Ovary (tissue), 9 donors: Measurements from ENCODE around the gene SLC11A1. TPM values are rescaled to one million over a fixed set of nuclear protein-coding genes. Genes with fewer than 3 reads are reported as not detected.

Experiments
- DNase-seq, 5 donors: peaks; one replicate each; pipeline ENCODE4 v3.0.0-alpha.2; 2019 to 2020
- H3K27ac ChIP-seq, 2 donors: fragments of 200-600 bp; one replicate each; pipeline versions ENCODE4 v1.5.1 to v1.8.0; 2019 to 2022
- H3K27me3 ChIP-seq: fragments of 200-600 bp; one replicate; pipeline ENCODE4 v1.8.0; 2022
- H3K36me3 ChIP-seq: fragments of 200-600 bp; sonication (generic); one replicate; pipeline ENCODE4 v1.5.1; 2019
- H3K4me1 ChIP-seq: one replicate; pipeline ENCODE4 v1.8.1; 2013; ENCODE audit warnings: mild to moderate bottlenecking, moderate library complexity; ENCODE audit not compliant: insufficient read depth
- H3K4me3 ChIP-seq: fragments of 200-600 bp; sonication (generic); one replicate; pipeline ENCODE4 v1.5.1; 2017
- H3K9me3 ChIP-seq, 2 donors: fragments of 200-600 bp in 1 of 2; sonication (generic) in 1 of 2; one replicate each; pipeline versions ENCODE4 v1.5.1 to v1.8.1; 2013 to 2019; ENCODE audit warnings: mild to moderate bottlenecking in 1 of 2, moderate library complexity in 1 of 2
- CTCF ChIP-seq, 3 donors: fragments of 450-650 bp in 2 of 3; fragments of 200-600 bp in 1 of 3; IDR thresholded peaks; one replicate each; pipeline versions ENCODE4 v1.5.1 to v1.8.0; 2016 to 2022; ENCODE audit warnings: antibody characterized with exemption in 3 of 3, mild to moderate bottlenecking in 1 of 3
- EP300 ChIP-seq: sonication (generic); formaldehyde crosslinking; IDR thresholded peaks from one replicate; pipeline ENCODE4 v1.6.1; 2017; ENCODE audit warnings: antibody characterized with exemption
- POLR2A ChIP-seq: fragments of 450-650 bp; IDR thresholded peaks from one replicate; pipeline ENCODE4 v1.6.1; 2017; ENCODE audit warnings: antibody characterized with exemption, mild to moderate bottlenecking, moderate library complexity
- WGBS, 3 donors: extraction: QIAGEN DNeasy Blood & Tissue Kit in 1 of 3; methylation state at CpG; one replicate each; pipeline versions ENCODE4 v1.1.5 to v1.1.7; 2013 to 2017; 5-methylcytosine and 5-hydroxymethylcytosine counted together
- intact Hi-C, 4 donors: fragments of 100-400 bp; cut with DNase I; formaldehyde crosslinking; loops; one replicate each; pipeline versions ENCODE4 v1.11.0 to v1.15.1; 2022 to 2023
- polyA plus RNA-seq, 2 donors: library from polyadenylated mRNA; stranded (reverse); fragments of 200-250 nt in 1 of 2; fragments of 350-450 nt in 1 of 2; fragmentation: Illumina TruSeq in 1 of 2; extraction: RNeasy Lipid Tissue Mini Kit (QIAGEN cat#74804) in 1 of 2; gene quantifications; one replicate each; pipeline ENCODE4 v1.2.3, GENCODE V29; 2013 to 2014
- total RNA-seq, 7 donors: library from RNA; depleted of rRNA in 2 of 7; stranded (reverse); fragments of >200 nt in 2 of 7; fragmentation: NEBNext Ultra II Directional in 3 of 7; extraction: Animal tissue kit (Norgen Biotek cat#: 25700) in 3 of 7; gene quantifications; one replicate each; pipeline versions ENCODE4 v1.1.0 to v1.2.4, GENCODE V29; 2016 to 2023
- donor health status: DM: no; HTN: no; CAD: no; lungs with moderate emphysema.
- donor health status: DM: no; HTN: no; CAD: no.
- donor health status: Bipolar disorder and iron deficiency.
- donor health status: DM: yes; HTN: yes; CAD: no.
- donor health status: DM: no; HTN: no; CAD: no.
- donor health status: DM: yes; HTN: yes; CAD: no.

Gene SLC11A1
- total and polyA plus RNA-seq, 9 donors: 0.83 to 28.9 (median 5.4) TPM

- peak in 1 of 5 donors; percentile 28 for DNase-seq
- peaks cover 13% of the 10 kb centered on the region for H3K4me1 ChIP-seq
- 18 to 25% (median 18%) methylated on average over 22 to 24 of the region's 24 CpGs for WGBS, 3 donors
- H3K36me3 ChIP-seq: no peaks in the 10 kb centered on the region
- no peaks in the 10 kb centered on the region for H3K27me3 ChIP-seq
- no peaks in the 10 kb centered on the region for H3K9me3 ChIP-seq
- peak overlapping the region; percentile 99 for H3K4me3 ChIP-seq
- intact Hi-C loops: loop anchor here in 2 of 4 donors (10.0 kb wide), 2 partner anchors 64 to 254 kb away; partner anchors contain the start of genes BCS1L (in 1 of the 2) and ZNF142 (in 1 of the 2)
- H3K27ac ChIP-seq: peak overlapping the region; percentile 1 to 98
- no peak for TF ChIP-seq CTCF (IDR thresholded peaks at IDR 0.05)
- TF ChIP-seq POLR2A: no peak
- TF ChIP-seq EP300: no peak
Observed at GRCh38 chr2:218400930-218401881, 19.1 kb downstream of the SLC11A1 start.

- TF ChIP-seq POLR2A (no peak), CTCF (IDR thresholded peaks at IDR 0.05) (no peak), EP300 (no peak)
- Histone ChIP-seq H3K36me3 (no peaks in the 10 kb centered on the region), H3K4me3 (peak overlapping the region; percentile 99), H3K9me3 (no peaks in the 10 kb centered on the region), H3K4me1 (peaks cover 13% of the 10 kb centered on the region), H3K27ac (peak overlapping the region; percentile 1 to 22), H3K27me3 (no peaks in the 10 kb centered on the region)
- intact Hi-C loops: loop anchor here in 2 of 4 donors (10.0 kb wide), 2 partner anchors 63 to 253 kb away; partner anchors contain the start of genes BCS1L (in 1 of the 2) and ZNF142 (in 1 of the 2)
- peak in 2 of 5 donors; percentile 30 to 47 for DNase-seq
- 43 to 57% (median 51%) methylated on average over 9 of the region's 9 CpGs for WGBS, 3 donors
Observed at GRCh38 chr2:218401890-218402289, 19.8 kb downstream of the SLC11A1 start.

GRCh38 chr2:218402491-218402901 lies 20.4 kb downstream of the SLC11A1 start:
- intact Hi-C loops: loop anchor here in 2 of 4 donors (10.0 kb wide), 2 partner anchors 62 to 252 kb away; partner anchors contain the start of genes BCS1L (in 1 of the 2) and ZNF142 (in 1 of the 2)
- no peak for DNase-seq
- 56 to 63% (median 62%) methylated on average over 7 to 8 of the region's 8 CpGs for WGBS, 3 donors
- TF ChIP-seq POLR2A (no peak), EP300 (no peak), CTCF (IDR thresholded peaks at IDR 0.05) (no peak)
- Histone ChIP-seq H3K4me1 (peaks cover 13% of the 10 kb centered on the region), H3K36me3 (no peaks in the 10 kb centered on the region), H3K4me3 (no peak overlapping the region), H3K27ac (peak overlapping the region in 1 of 2 donors; percentile 4), H3K27me3 (no peaks in the 10 kb centered on the region), H3K9me3 (no peaks in the 10 kb centered on the region)

- 75 to 77% (median 75%) methylated on average over 25 to 26 of the region's 26 CpGs for WGBS, 3 donors
- TF ChIP-seq CTCF (IDR thresholded peaks at IDR 0.05) (no peak), EP300 (no peak), POLR2A (no peak)
- H3K36me3 ChIP-seq: no peaks in the 10 kb centered on the region
- no peaks in the 10 kb centered on the region for H3K27me3 ChIP-seq
- H3K27ac ChIP-seq: peak overlapping the region in 1 of 2 donors; percentile 4
- peak in 3 of 5 donors; percentile 30 to 44 (median 41) for DNase-seq
- H3K4me1 ChIP-seq: peaks cover 12% of the 10 kb centered on the region
- intact Hi-C loops: loop anchor here in 2 of 4 donors (10.0 kb wide), 2 partner anchors 62 to 252 kb away; partner anchors contain the start of genes BCS1L (in 1 of the 2) and ZNF142 (in 1 of the 2)
- no peak overlapping the region for H3K4me3 ChIP-seq
- H3K9me3 ChIP-seq: no peaks in the 10 kb centered on the region
Observed at GRCh38 chr2:218402911-218403411, 20.9 kb downstream of the SLC11A1 start.
